ENCODE measurements around the gene DCTN3. TPM values are rescaled to one million over a fixed set of nuclear protein-coding genes. Genes with fewer than 3 reads are reported as not detected.

Gene DCTN3
- total and polyA plus RNA-seq, 12 donors: 30.5 to 143 (median 127) TPM

DNA sequence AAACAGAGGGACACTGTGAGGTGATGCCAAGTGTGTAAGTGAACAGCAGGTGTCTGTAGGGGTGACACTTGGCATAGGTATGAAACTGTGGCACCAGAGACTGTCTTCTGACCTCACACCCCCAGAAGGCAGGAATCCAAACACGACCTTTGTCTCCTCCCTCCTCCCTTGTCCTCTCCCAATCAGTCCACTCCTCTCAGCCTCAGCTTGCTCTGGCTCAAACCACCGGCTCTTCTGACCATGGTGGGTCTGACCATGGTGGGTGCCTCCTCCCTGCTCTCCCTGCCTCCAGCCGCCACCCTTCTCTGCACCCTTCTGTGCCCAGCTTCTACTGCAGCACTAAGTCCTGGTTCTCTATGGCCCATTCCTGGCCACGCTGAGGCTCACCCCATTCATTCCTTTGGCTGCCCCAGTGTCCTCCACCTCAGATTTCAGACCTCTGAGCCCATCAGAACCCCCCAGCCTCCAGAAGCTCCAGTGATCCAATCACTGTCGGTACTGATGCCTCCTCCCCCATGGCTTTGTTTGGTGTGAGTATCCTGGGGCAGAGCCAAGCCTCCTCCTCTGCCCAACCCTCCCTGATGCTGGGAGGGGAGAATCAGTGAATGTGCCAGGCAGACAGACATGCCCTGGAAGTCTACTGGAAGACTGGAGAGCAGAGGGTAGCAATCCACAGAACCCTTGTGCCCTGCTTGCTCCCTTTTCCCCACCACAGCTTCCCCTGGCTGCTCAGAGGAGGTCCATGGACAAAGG lies 10.3 kb upstream of the DCTN3 start:
- Histone ChIP-seq H3K27ac (no peak overlapping the region), H3K4me3 (no peak overlapping the region), H3K27me3 (peaks cover 23 to 55% (median 45%) of the 10 kb centered on the region in 7 donors), H3K4me1 (peaks cover 4 to 20% (median 8%) of the 10 kb centered on the region in 9 donors), H3K36me3 (peaks cover 0 to 8% (median 0%) of the 10 kb centered on the region in 9 donors), H3K9me3 (no peaks in the 10 kb centered on the region)
- no peak for DNase-seq
- WGBS, 2 donors: 41 to 42% methylated on average over 5 of the region's 5 CpGs
- intact Hi-C loops (cut with DNase I): no loop called here
- no peak for ATAC-seq
- TF ChIP-seq, protein P1, sequence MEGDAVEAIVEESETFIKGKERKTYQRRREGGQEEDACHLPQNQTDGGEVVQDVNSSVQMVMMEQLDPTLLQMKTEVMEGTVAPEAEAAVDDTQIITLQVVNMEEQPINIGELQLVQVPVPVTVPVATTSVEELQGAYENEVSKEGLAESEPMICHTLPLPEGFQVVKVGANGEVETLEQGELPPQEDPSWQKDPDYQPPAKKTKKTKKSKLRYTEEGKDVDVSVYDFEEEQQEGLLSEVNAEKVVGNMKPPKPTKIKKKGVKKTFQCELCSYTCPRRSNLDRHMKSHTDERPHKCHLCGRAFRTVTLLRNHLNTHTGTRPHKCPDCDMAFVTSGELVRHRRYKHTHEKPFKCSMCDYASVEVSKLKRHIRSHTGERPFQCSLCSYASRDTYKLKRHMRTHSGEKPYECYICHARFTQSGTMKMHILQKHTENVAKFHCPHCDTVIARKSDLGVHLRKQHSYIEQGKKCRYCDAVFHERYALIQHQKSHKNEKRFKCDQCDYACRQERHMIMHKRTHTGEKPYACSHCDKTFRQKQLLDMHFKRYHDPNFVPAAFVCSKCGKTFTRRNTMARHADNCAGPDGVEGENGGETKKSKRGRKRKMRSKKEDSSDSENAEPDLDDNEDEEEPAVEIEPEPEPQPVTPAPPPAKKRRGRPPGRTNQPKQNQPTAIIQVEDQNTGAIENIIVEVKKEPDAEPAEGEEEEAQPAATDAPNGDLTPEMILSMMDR (IDR thresholded peaks at IDR 0.05): no peak

- WGBS, 2 donors: 28 to 30% methylated on average over 5 of the region's 5 CpGs
- intact Hi-C loops (cut with DNase I): no loop called here
- no peaks in the 10 kb centered on the region for H3K9me3 ChIP-seq
- peaks cover 4 to 22% (median 8%) of the 10 kb centered on the region in 9 donors for H3K4me1 ChIP-seq
- H3K36me3 ChIP-seq: no peaks in the 10 kb centered on the region
- peaks cover 30 to 66% (median 57%) of the 10 kb centered on the region in 7 donors for H3K27me3 ChIP-seq
- DNase-seq: no peak
- ATAC-seq: no peak
- TF ChIP-seq, protein P1 (IDR thresholded peaks at IDR 0.05): no peak
- no peak overlapping the region for H3K27ac ChIP-seq
- peak overlapping the region in 3 of 10 donors; percentile 37 to 59 (median 51) for H3K4me3 ChIP-seq
Observed at GRCh38 chr9:34629491-34629808, 9.2 kb upstream of the DCTN3 start.

DNA sequence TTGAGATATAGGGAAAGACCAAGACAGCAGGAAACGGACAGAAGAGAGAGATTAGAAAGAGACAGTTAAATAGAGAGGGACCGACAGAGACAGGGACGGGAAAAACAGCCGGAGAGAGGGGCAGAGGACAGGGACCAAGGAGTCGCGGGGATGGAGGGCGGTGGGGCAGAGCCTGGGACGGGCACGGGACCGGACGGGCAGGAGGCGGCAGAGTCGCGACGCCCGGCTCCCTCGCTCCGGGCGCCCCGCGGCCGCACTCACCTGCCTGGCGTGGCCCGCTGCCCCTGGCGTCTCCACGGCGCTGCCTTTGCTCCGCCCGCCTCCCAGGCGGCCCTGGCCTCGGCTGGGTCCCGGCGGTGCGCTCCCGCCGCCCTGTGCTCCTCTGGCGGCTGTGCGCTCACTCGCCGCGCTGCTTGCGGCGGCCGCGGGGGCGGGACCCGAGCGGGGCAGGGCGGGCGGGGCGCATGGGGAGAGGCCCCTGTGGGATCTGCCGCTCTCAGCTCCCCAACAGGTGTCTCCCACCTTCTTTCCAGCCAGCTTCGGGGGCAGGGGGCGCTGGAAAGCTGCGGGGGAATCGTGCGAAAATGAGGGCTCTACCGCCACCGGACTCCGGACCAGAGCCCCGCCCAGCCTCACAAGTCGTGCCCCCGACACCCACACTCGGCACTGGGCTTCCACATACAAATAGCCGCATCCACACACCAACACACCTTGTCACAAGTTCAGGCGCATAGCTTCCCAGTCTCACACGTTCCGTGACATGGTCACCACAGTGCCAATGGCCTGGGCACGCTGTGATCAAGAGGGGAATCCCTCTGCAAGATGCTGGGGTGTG lies 8.6 kb upstream of the DCTN3 start, which contains the start of gene ARID3C:
Gene ARID3C, minus strand, starts transcription at position 411 of the 835 bp plus-strand sequence. CDS start 1,052 bp downstream, outside the sequence.
- intact Hi-C loops (cut with DNase I): no loop called here
- H3K36me3 ChIP-seq: no peaks in the 10 kb centered on the region
- peak within 1 kb of the TSS in 9 of 10 donors; percentile 34 to 59 (median 47) for H3K4me3 ChIP-seq
- peak in 7 of 8 donors; percentile 45 to 75 (median 61) for ATAC-seq
- TF ChIP-seq, protein P1 (IDR thresholded peaks at IDR 0.05): no peak
- H3K4me1 ChIP-seq: peaks cover 4 to 24% (median 11%) of the 10 kb centered on the region in 9 donors
- WGBS, 2 donors: 2% methylated on average over 26 to 69 of the region's 69 CpGs
- no peaks in the 10 kb centered on the region for H3K9me3 ChIP-seq
- peaks cover 30 to 72% (median 62%) of the 10 kb centered on the region in 7 donors for H3K27me3 ChIP-seq
- H3K27ac ChIP-seq: no peak within 1 kb of the TSS
- DNase-seq: no peak

Measured in heart right ventricle (tissue), 16 donors.